Vagina (tissue), 2 donors: ENCODE measurements around the gene RIPK1.

Experiments
- CTCF ChIP-seq, 3 experiments: fragments of 450-650 bp in 2 of 3; fragments of 200-600 bp in 1 of 3; sonication (generic) in 1 of 3; IDR thresholded peaks; one replicate each; pipeline ENCODE4 v1.5.1; 2017 to 2019; ENCODE audit warnings: antibody characterized with exemption in 3 of 3, mild to moderate bottlenecking in 2 of 3, moderate library complexity in 2 of 3
- POLR2A ChIP-seq, 2 donors: fragments of 450-650 bp; IDR thresholded peaks; one replicate each; pipeline ENCODE4 v1.6.1; 2017; ENCODE audit warnings: antibody characterized with exemption in 2 of 2, mild to moderate bottlenecking in 2 of 2, moderate library complexity in 2 of 2
- POLR2AphosphoS5 ChIP-seq, 2 donors: sonication (generic); formaldehyde crosslinking; IDR thresholded peaks; one replicate each; pipeline ENCODE4 v1.9.0; 2017; ENCODE audit warnings: antibody characterized with exemption in 2 of 2, mild to moderate bottlenecking in 2 of 2, low read depth in 1 of 2; ENCODE audit not compliant: insufficient read depth in 1 of 2

GRCh38 chr6:3081960-3082359 is 13.7 kb downstream of the RIPK1 start:
- TF ChIP-seq POLR2A (IDR thresholded peaks at IDR 0.05) (no peak), CTCF (IDR thresholded peaks at IDR 0.05) (no peak), POLR2AphosphoS5 (IDR thresholded peaks at IDR 0.05; ENCODE audit: insufficient read depth in 1 of 2, low read depth in 1 of 2) (no peak)
